Vagina (tissue), 2 donors: Measurements from ENCODE around the gene MEIOSIN. TPM values are rescaled to one million over a fixed set of nuclear protein-coding genes. Genes with fewer than 3 reads are reported as not detected.

Experiments used
- DNase-seq, 2 donors: peaks; one replicate each; pipeline ENCODE4 v3.0.0-alpha.2; 2017; ENCODE audit errors: extremely low spot score in 2 of 2
- H3K27ac ChIP-seq: fragments of 200-600 bp; sonication (generic); one replicate; pipeline ENCODE4 v1.5.1; 2019
- H3K27me3 ChIP-seq: fragments of 200-600 bp; sonication (generic); one replicate; pipeline ENCODE4 v1.5.1; 2019
- H3K36me3 ChIP-seq, 2 donors: fragments of 200-600 bp; sonication (generic); one replicate each; pipeline ENCODE4 v1.5.1; 2017 to 2019
- H3K4me1 ChIP-seq: fragments of 200-600 bp; sonication (generic); one replicate; pipeline ENCODE4 v1.5.1; 2019
- H3K4me3 ChIP-seq, 2 donors: fragments of 200-600 bp; sonication (generic); 1 replicate in 1 of 2; 2 replicates in 1 of 2; pipeline ENCODE4 v1.5.1; 2016 to 2019
- H3K9me3 ChIP-seq: fragments of 200-600 bp; sonication (generic); one replicate; pipeline ENCODE4 v1.5.1; 2019
- CTCF ChIP-seq, 3 experiments: fragments of 450-650 bp in 2 of 3; fragments of 200-600 bp in 1 of 3; sonication (generic) in 1 of 3; IDR thresholded peaks; one replicate each; pipeline ENCODE4 v1.5.1; 2017 to 2019; ENCODE audit warnings: antibody characterized with exemption in 3 of 3, mild to moderate bottlenecking in 2 of 3, moderate library complexity in 2 of 3
- POLR2A ChIP-seq, 2 donors: fragments of 450-650 bp; IDR thresholded peaks; one replicate each; pipeline ENCODE4 v1.6.1; 2017; ENCODE audit warnings: antibody characterized with exemption in 2 of 2, mild to moderate bottlenecking in 2 of 2, moderate library complexity in 2 of 2
- POLR2AphosphoS5 ChIP-seq, 2 donors: sonication (generic); formaldehyde crosslinking; IDR thresholded peaks; one replicate each; pipeline ENCODE4 v1.9.0; 2017; ENCODE audit warnings: antibody characterized with exemption in 2 of 2, mild to moderate bottlenecking in 2 of 2, low read depth in 1 of 2; ENCODE audit not compliant: insufficient read depth in 1 of 2
- intact Hi-C: fragments of 100-400 bp; cut with DNase I; formaldehyde crosslinking; loops from one replicate; pipeline ENCODE4 v1.15.1; 2023
- total RNA-seq: library from RNA; depleted of rRNA; stranded (reverse); fragments of >200 nt; gene quantifications from one replicate; pipeline ENCODE4 v1.2.3, GENCODE V29; 2016

The MEIOSIN gene
- total RNA-seq, 1 donor from 2014 or later = not detected

- H3K27me3 ChIP-seq = no peaks in the 10 kb centered on the region
- no peak for TF ChIP-seq CTCF (IDR thresholded peaks at IDR 0.05)
- no peak for TF ChIP-seq POLR2AphosphoS5 (IDR thresholded peaks at IDR 0.05; ENCODE audit: insufficient read depth in 1 of 2, low read depth in 1 of 2)
- no peak for TF ChIP-seq POLR2A (IDR thresholded peaks at IDR 0.05)
- no peaks in the 10 kb centered on the region for H3K9me3 ChIP-seq
- H3K36me3 ChIP-seq = peaks cover 0 to 7% of the 10 kb centered on the region in 2 donors
- H3K27ac ChIP-seq = no peak overlapping the region
- no peak overlapping the region for H3K4me3 ChIP-seq
- no peak for DNase-seq
- intact Hi-C loops = no loop called here
- H3K4me1 ChIP-seq = peaks cover 33% of the 10 kb centered on the region
Measured at GRCh38 chr19:45761714-45762113, 28.5 kb downstream of the MEIOSIN start.

GRCh38 chr19:45762870-45763631 is 29.8 kb downstream of the MEIOSIN start:
- Histone ChIP-seq H3K4me3 (no peak overlapping the region), H3K4me1 (peaks cover 46% of the 10 kb centered on the region), H3K9me3 (no peaks in the 10 kb centered on the region), H3K36me3 (peaks cover 0 to 7% of the 10 kb centered on the region in 2 donors), H3K27me3 (no peaks in the 10 kb centered on the region), H3K27ac (no peak overlapping the region)
- intact Hi-C loops = no loop called here
- TF ChIP-seq CTCF (IDR thresholded peaks at IDR 0.05) (no peak), POLR2A (IDR thresholded peaks at IDR 0.05) (no peak), POLR2AphosphoS5 (IDR thresholded peaks at IDR 0.05; ENCODE audit: insufficient read depth in 1 of 2, low read depth in 1 of 2) (no peak)
- DNase-seq = no peak

- H3K36me3 ChIP-seq = peaks cover 0 to 7% of the 10 kb centered on the region in 2 donors
- TF ChIP-seq POLR2A (IDR thresholded peaks at IDR 0.05) (no peak), POLR2AphosphoS5 (IDR thresholded peaks at IDR 0.05; ENCODE audit: insufficient read depth in 1 of 2, low read depth in 1 of 2) (no peak), CTCF (IDR thresholded peaks at IDR 0.05) (no peak)
- peak overlapping the region in 1 of 2 donors; percentile 7 for H3K4me3 ChIP-seq
- H3K9me3 ChIP-seq = no peaks in the 10 kb centered on the region
- H3K4me1 ChIP-seq = peaks cover 46% of the 10 kb centered on the region
- intact Hi-C loops = no loop called here
- DNase-seq = no peak
- H3K27ac ChIP-seq = peak overlapping the region; percentile 98
- H3K27me3 ChIP-seq = no peaks in the 10 kb centered on the region
Measured at GRCh38 chr19:45763691-45764294, 30.6 kb downstream of the MEIOSIN start.

DNA sequence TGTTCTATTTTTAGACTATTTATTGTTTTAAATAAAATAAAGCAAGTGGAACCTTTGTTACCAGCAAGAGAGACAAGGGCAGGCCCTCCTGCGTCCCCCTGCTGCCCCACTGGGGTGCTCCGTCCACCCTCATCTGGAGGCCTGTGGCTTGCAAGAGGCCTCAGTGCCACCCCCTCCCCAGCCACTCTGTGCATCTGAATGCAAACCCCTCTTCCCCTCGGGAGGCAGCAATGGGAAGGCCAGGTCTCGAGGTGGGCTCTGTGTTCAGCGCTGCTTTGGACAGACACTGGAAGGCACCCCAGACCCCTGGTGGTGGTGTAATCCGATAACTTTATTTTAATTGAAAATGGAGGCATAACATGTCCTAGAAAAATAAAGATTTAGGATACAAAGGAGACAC is 31.2 kb downstream of the MEIOSIN start:
- TF ChIP-seq CTCF (IDR thresholded peaks at IDR 0.05) = no peak
- peaks cover 0 to 7% of the 10 kb centered on the region in 2 donors for H3K36me3 ChIP-seq
- no peaks in the 10 kb centered on the region for H3K9me3 ChIP-seq
- H3K27me3 ChIP-seq = no peaks in the 10 kb centered on the region
- DNase-seq = no peak
- peaks cover 46% of the 10 kb centered on the region for H3K4me1 ChIP-seq
- intact Hi-C loops = no loop called here
- H3K4me3 ChIP-seq = no peak overlapping the region
- peak overlapping the region; percentile 98 for H3K27ac ChIP-seq
